ENCODE data around the gene PLEKHM3. TPM values are rescaled to one million over a fixed set of nuclear protein-coding genes. Genes with fewer than 3 reads are reported as not detected.
A peak's percentile ranks its signal among the peaks of the same experiment; 100 is the strongest.

The PLEKHM3 gene
- total and polyA plus RNA-seq, 2 of the 4 experiments (the other 2 are of a cell fraction) = 2.4 to 11.3 TPM

GRCh38 chr2:207810200-207810788 lies 215.0 kb downstream of the PLEKHM3 start:
- dilution Hi-C loops (cut with HindIII; ENCODE audit: low sequenced_read_pairs, unreplicated experiment) = no loop called here
- no peak overlapping the region for H2BK5ac ChIP-seq (ENCODE audit: low read depth, low read length, poor library complexity, severe bottlenecking)
- H3K4ac ChIP-seq (ENCODE audit: low read depth, low read length) = no peak overlapping the region
- H2AFZ ChIP-seq (replicated peaks; ENCODE audit: low read length, poor library complexity) = peak overlapping the region; percentile 86
- no peaks in the 10 kb centered on the region for H3K27me3 ChIP-seq (ENCODE audit: control insufficient read depth, insufficient read depth, low read length)
- H2AK9ac ChIP-seq (replicated peaks; ENCODE audit: low read depth, low read length, poor library complexity) = no peak overlapping the region
- no peak overlapping the region; the same call in 1 of the 2 replicates for H3K14ac ChIP-seq (replicated peaks; ENCODE audit: low read depth, low read length)
- no TSS peak for BruUV-seq (replicated peaks)
- DNase-seq = no peak
- in situ Hi-C loops (cut with MboI; ENCODE audit: low sequenced_read_pairs) = no loop called here
- no peak overlapping the region for H3K4me2 ChIP-seq (ENCODE audit: low read depth, low read length)
- TF ChIP-seq USF2 (IDR thresholded peaks at IDR 0.05; ENCODE audit: low read depth, low read length) (no peak), ELK1 (IDR thresholded peaks at IDR 0.05; ENCODE audit: borderline replicate concordance, low read depth, low read length) (no peak), MAFK (IDR thresholded peaks at IDR 0.05; ENCODE audit: low read depth, low read length) (no peak), BHLHE40 (IDR thresholded peaks at IDR 0.05; ENCODE audit: low read depth, low read length) (no peak), CHD1 (IDR thresholded peaks at IDR 0.05; ENCODE audit: low read depth, low read length) (no peak), RAD21 (IDR thresholded peaks at IDR 0.05; ENCODE audit: low read length) (no peak), RCOR1 (IDR thresholded peaks at IDR 0.05; ENCODE audit: insufficient replicate concordance, low read length) (no peak), NFE2L2 (IDR thresholded peaks at IDR 0.05; ENCODE audit: low read depth, low read length) (no peak), MXI1 (IDR thresholded peaks at IDR 0.05; ENCODE audit: borderline replicate concordance, low read depth, low read length) (no peak), CEBPB (IDR thresholded peaks at IDR 0.05; ENCODE audit: low read depth, low read length) (no peak), SMC3 (IDR thresholded peaks at IDR 0.05; ENCODE audit: low read depth, low read length) (no peak), MAZ (IDR thresholded peaks at IDR 0.05; ENCODE audit: borderline replicate concordance, low read depth, low read length) (no peak), CTCF (conservative IDR thresholded peaks at IDR 0.05; ENCODE audit: low read depth, low read length) (no peak), FOS (IDR thresholded peaks at IDR 0.05; ENCODE audit: low read depth, low read length) (no peak), RFX5 (IDR thresholded peaks at IDR 0.05; ENCODE audit: low read depth, low read length) (no peak), POLR2A (IDR thresholded peaks at IDR 0.05; ENCODE audit: low read depth, low read length) (no peak)
- H4K5ac ChIP-seq (ENCODE audit: low read depth, low read length) = no peak overlapping the region
- no peaks in the 10 kb centered on the region for H4K20me1 ChIP-seq (ENCODE audit: insufficient read depth, low read length)
- no peaks in the 10 kb centered on the region for H3K9me1 ChIP-seq (ENCODE audit: insufficient read depth, low read length)
- H2BK120ac ChIP-seq (ENCODE audit: low read depth, low read length) = no peak overlapping the region
- no peaks in the 10 kb centered on the region for H3K79me1 ChIP-seq (ENCODE audit: low read depth in 1 of 2, low read length in 2 of 2)
- H3K18ac ChIP-seq (ENCODE audit: low read depth, low read length) = no peak overlapping the region
- no peak; the same call in 1 of the 2 replicates for ATAC-seq (ENCODE audit: low read depth)
- H2AK5ac ChIP-seq (ENCODE audit: low read depth, low read length) = no peak overlapping the region
- H3K36me3 ChIP-seq (ENCODE audit: control insufficient read depth, insufficient read depth, low read length) = no peaks in the 10 kb centered on the region
- H3K4me1 ChIP-seq (ENCODE audit: control insufficient read depth, insufficient read depth, low read length) = no peaks in the 10 kb centered on the region
- no peak overlapping the region for H3K56ac ChIP-seq (ENCODE audit: extremely low read depth, insufficient read depth, low read length)
- no peak overlapping the region for H3K9ac ChIP-seq (ENCODE audit: low read depth, low read length)
- H2BK20ac ChIP-seq (ENCODE audit: low read depth, low read length) = no peak overlapping the region
- H3K27ac ChIP-seq (ENCODE audit: insufficient read depth, low read length) = no peak overlapping the region
- CTCF ChIA-PET = no interaction called here
- H2BK15ac ChIP-seq (ENCODE audit: low read depth, low read length) = no peak overlapping the region
- POLR2A ChIA-PET (ENCODE audit: unreplicated experiment) = no interaction called here
- no peaks in the 10 kb centered on the region for H3K9me3 ChIP-seq (ENCODE audit: control insufficient read depth, insufficient read depth, low read length)
- no peak overlapping the region for H3K4me3 ChIP-seq (ENCODE audit: insufficient read depth, low read depth, low read length)
- H3K23ac ChIP-seq (ENCODE audit: low read depth, low read length) = no peak overlapping the region
- intact Hi-C loops (cut with micrococcal nuclease) = no loop called here
- H4K91ac ChIP-seq (ENCODE audit: insufficient read depth, low read depth, low read length) = no peak overlapping the region
- 90% methylated on average over 3 of the region's 4 CpGs; no CpG with 5 or more reads in 1 of the 2 experiments for WGBS, 2 experiments (ENCODE audit: extremely low coverage in 2 of 2, insufficient read length in 1 of 2)
- H4K8ac ChIP-seq (ENCODE audit: low read depth in 2 of 2, low read length in 2 of 2) = peak overlapping the region; percentile 47 to 55; a peak in 2 of 4 replicates

Data from IMR-90 (cell line).